Transverse colon (tissue), 4 donors: ENCODE results near the gene ANKS1B.

Source experiments
- EP300 ChIP-seq: sonication (generic); formaldehyde crosslinking; IDR thresholded peaks from one replicate; pipeline ENCODE4 v1.6.1; 2017; ENCODE audit warnings: antibody characterized with exemption, low read depth
- POLR2A ChIP-seq: fragments of 450-650 bp; IDR thresholded peaks from one replicate; pipeline ENCODE4 v1.6.1; 2016; ENCODE audit warnings: antibody characterized with exemption, mild to moderate bottlenecking, moderate library complexity
- POLR2AphosphoS5 ChIP-seq, 3 donors: sonication (generic); formaldehyde crosslinking; IDR thresholded peaks; one replicate each; pipeline ENCODE4 v1.6.1; 2016; ENCODE audit warnings: antibody characterized with exemption in 3 of 3
- TF ChIP-seq, protein P1 (sequence below), 5 experiments: fragments of 200-600 bp in 3 of 5; fragments of 450-650 bp in 2 of 5; sonication (generic) in 3 of 5; IDR thresholded peaks; 1 replicate in 2 of 5; 2 replicates in 3 of 5; pipeline ENCODE4 v1.5.1; 2016 to 2017; ENCODE audit warnings: antibody characterized with exemption in 5 of 5, inconsistent platforms in 3 of 5, mild to moderate bottlenecking in 2 of 5, moderate library complexity in 1 of 5

DNA sequence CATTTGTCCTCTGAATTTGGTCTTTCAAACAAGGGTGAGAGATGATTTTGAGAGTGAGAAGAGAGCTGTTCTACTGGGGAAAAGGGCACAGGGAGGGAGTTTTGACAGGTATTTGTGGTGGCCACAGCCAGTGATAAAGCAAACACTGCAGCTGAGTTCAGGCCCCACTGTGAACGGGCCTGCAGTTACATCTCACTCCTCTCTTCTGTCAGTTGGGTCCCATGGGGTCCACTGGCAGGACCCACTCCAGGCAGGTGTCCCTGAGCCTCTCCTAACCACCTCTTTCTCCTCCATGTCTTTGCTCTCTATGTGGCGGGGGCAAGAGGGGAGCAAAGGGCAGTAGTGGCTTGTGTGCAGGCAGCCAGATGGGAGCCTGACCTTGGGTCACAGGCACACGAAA lies 1044.8 kb downstream of the ANKS1B start:
- TF ChIP-seq, protein P1, sequence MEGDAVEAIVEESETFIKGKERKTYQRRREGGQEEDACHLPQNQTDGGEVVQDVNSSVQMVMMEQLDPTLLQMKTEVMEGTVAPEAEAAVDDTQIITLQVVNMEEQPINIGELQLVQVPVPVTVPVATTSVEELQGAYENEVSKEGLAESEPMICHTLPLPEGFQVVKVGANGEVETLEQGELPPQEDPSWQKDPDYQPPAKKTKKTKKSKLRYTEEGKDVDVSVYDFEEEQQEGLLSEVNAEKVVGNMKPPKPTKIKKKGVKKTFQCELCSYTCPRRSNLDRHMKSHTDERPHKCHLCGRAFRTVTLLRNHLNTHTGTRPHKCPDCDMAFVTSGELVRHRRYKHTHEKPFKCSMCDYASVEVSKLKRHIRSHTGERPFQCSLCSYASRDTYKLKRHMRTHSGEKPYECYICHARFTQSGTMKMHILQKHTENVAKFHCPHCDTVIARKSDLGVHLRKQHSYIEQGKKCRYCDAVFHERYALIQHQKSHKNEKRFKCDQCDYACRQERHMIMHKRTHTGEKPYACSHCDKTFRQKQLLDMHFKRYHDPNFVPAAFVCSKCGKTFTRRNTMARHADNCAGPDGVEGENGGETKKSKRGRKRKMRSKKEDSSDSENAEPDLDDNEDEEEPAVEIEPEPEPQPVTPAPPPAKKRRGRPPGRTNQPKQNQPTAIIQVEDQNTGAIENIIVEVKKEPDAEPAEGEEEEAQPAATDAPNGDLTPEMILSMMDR (IDR thresholded peaks at IDR 0.05) = no peak
- no peak for TF ChIP-seq POLR2A
- no peak for TF ChIP-seq EP300
- TF ChIP-seq POLR2AphosphoS5 (IDR thresholded peaks at IDR 0.05) = no peak
